A549 (cell line): ENCODE measurements around the gene ANKRD16. TPM values are rescaled to one million over a fixed set of nuclear protein-coding genes. Genes with fewer than 3 reads are reported as not detected.

ENCODE experiments used
- ATAC-seq, 2 experiments: fragments of 200-7000 bp in 1 of 2; fragments of >200 bp in 1 of 2; cut with Nextera tagmentation in 1 of 2; cut with Tn5 transposase in 1 of 2; 3 replicates each; pipeline versions ENCODE4 v1.8.0 to v1.9.1; 2018 to 2020; ENCODE audit warnings: mild to moderate bottlenecking in 1 of 2, moderate library complexity in 1 of 2
- CTCF ChIA-PET: fragments of 300-600 bp; sonication (Branson Sonifier 250); formaldehyde crosslinking; extraction: SDS; loops from one replicate; lab custom pipeline; 2021; ENCODE audit warnings: antibody characterized with exemption, inconsistent platforms; lab: Yijun Ruan, JAX
- POLR2A ChIA-PET: fragments of 350-600 bp; formaldehyde crosslinking; extraction: SDS; loops from one replicate; lab custom pipeline; 2021; ENCODE audit warnings: antibody characterized with exemption, inconsistent platforms; lab: Yijun Ruan, JAX
- DNase-seq, 2 experiments: peaks; one replicate each; pipeline versions ENCODE4 v3.0.0 to v3.0.0-alpha.2; 2011 to 2016; ENCODE audit warnings: low read depth in 1 of 2, low spot score in 1 of 2
- FAIRE-seq: peaks from 2 replicates; lab custom pipeline; 2011; peaks lifted over from hg19 to GRCh38; lab: Jason Lieb, UNC
- H3K27ac ChIP-seq, 2 experiments: fragments of >200 bp; sonication (Bioruptor Twin); formaldehyde crosslinking; 3 replicates each; pipeline ENCODE4 v1.5.1; 2016 to 2017
- H3K4me1 ChIP-seq: fragments of >200 bp; sonication (Bioruptor Twin); formaldehyde crosslinking; 3 replicates; pipeline ENCODE4 v1.6.1; 2016
- H3K4me2 ChIP-seq: fragments of >200 bp; sonication (Bioruptor Twin); formaldehyde crosslinking; 3 replicates; pipeline ENCODE4 v1.6.1; 2016
- H3K4me3 ChIP-seq: fragments of >200 bp; sonication (Bioruptor Twin); formaldehyde crosslinking; 3 replicates; pipeline ENCODE4 v1.5.1; 2016
- H3K9me3 ChIP-seq: fragments of >200 bp; sonication (Bioruptor Twin); formaldehyde crosslinking; 3 replicates; pipeline ENCODE4 v1.6.1; 2016
- BCL3 ChIP-seq: fragments of >200 bp; sonication (Bioruptor Twin); formaldehyde crosslinking; IDR thresholded peaks from 3 replicates; pipeline ENCODE4 v1.6.1; 2016
- CHD4 ChIP-seq: fragments of 200-600 bp; sonication (generic); IDR thresholded peaks from 2 replicates; pipeline ENCODE4 v1.6.1; 2016; ENCODE audit warnings: antibody characterized with exemption, mild to moderate bottlenecking, borderline replicate concordance
- CTCF ChIP-seq: fragments of >200 bp; sonication (Bioruptor Twin); formaldehyde crosslinking; IDR thresholded peaks from 3 replicates; pipeline ENCODE4 v1.5.1; 2016
- EHF ChIP-seq: fragments of 250-450 bp; sonication (Bioruptor Pico); IDR thresholded peaks from 2 replicates; pipeline ENCODE4 v1.5.0; 2020; ENCODE audit warnings: mild to moderate bottlenecking
- EHMT2 ChIP-seq: fragments of 200-600 bp; sonication (generic); IDR thresholded peaks from 2 replicates; pipeline ENCODE4 v1.6.1; 2016; ENCODE audit warnings: antibody characterized with exemption, low read depth, mild to moderate bottlenecking, moderate library complexity
- FOSB ChIP-seq: fragments of 250-450 bp; sonication (Bioruptor Pico); IDR thresholded peaks from 2 replicates; pipeline ENCODE4 v1.5.0; 2020; ENCODE audit warnings: mild to moderate bottlenecking, moderate library complexity
- FOSL2 ChIP-seq, 2 experiments: fragments of 450-650 bp in 1 of 2; fragments of >200 bp in 1 of 2; sonication (Bioruptor Twin) in 1 of 2; formaldehyde crosslinking; IDR thresholded peaks; 2 replicates each; pipeline versions ENCODE4 v1.5.0 to v1.6.1; 2016 to 2020; ENCODE audit warnings: mild to moderate bottlenecking in 1 of 2, moderate library complexity in 1 of 2
- MAFK ChIP-seq: fragments of 450-650 bp; IDR thresholded peaks from 2 replicates; pipeline ENCODE4 v1.6.1; 2014; ENCODE audit not compliant: partially characterized antibody
- MAX ChIP-seq: IDR thresholded peaks from 2 replicates; pipeline ENCODE4 v1.6.1; 2012
- MAZ ChIP-seq: fragments of 150-350 bp; IDR thresholded peaks from 2 replicates; pipeline ENCODE4 v1.6.1; 2014; ENCODE audit warnings: antibody characterized with exemption, low read depth, low read length, borderline replicate concordance
- NFE2L2 ChIP-seq: fragments of 150-350 bp; conservative IDR thresholded peaks from 2 replicates; pipeline ENCODE4 v1.6.1; 2014; ENCODE audit warnings: low read length
- NPAS2 ChIP-seq: fragments of 250-450 bp; sonication (Bioruptor Pico); IDR thresholded peaks from 2 replicates; pipeline ENCODE4 v1.8.0; 2022; ENCODE audit warnings: mild to moderate bottlenecking, moderate library complexity, borderline replicate concordance
- RAD21 ChIP-seq, 2 experiments: fragments of >200 bp in 1 of 2; sonication (Bioruptor Twin) in 1 of 2; formaldehyde crosslinking in 1 of 2; IDR thresholded peaks in 1 of 2; conservative IDR thresholded peaks in 1 of 2; 2 replicates in 1 of 2; 3 replicates in 1 of 2; pipeline ENCODE4 v1.6.1; 2012 to 2018; ENCODE audit warnings: inconsistent platforms in 1 of 2
- RARB ChIP-seq: fragments of 250-450 bp; sonication (Bioruptor Pico); IDR thresholded peaks from 2 replicates; pipeline ENCODE4 v1.8.0; 2021; ENCODE audit warnings: mild to moderate bottlenecking, moderate library complexity
- SMC3 ChIP-seq: fragments of >200 bp; sonication (Bioruptor Twin); formaldehyde crosslinking; IDR thresholded peaks from 3 replicates; pipeline ENCODE4 v1.6.1; 2018; ENCODE audit warnings: inconsistent platforms
- TP53 ChIP-seq: fragments of 250-450 bp; sonication (Bioruptor Pico); IDR thresholded peaks from 2 replicates; pipeline ENCODE4 v1.5.0; 2021; ENCODE audit warnings: mild to moderate bottlenecking, moderate library complexity
- USF2 ChIP-seq: fragments of 450-650 bp; IDR thresholded peaks from 2 replicates; pipeline ENCODE4 v1.6.1; 2014; ENCODE audit warnings: antibody characterized with exemption
- ZFP36 ChIP-seq: fragments of 450-650 bp; IDR thresholded peaks from 2 replicates; pipeline ENCODE4 v1.6.1; 2014; ENCODE audit warnings: borderline replicate concordance; ENCODE audit not compliant: partially characterized antibody
- ZNF302 ChIP-seq: fragments of 250-450 bp; sonication (Bioruptor Pico); IDR thresholded peaks from 2 replicates; pipeline ENCODE4 v1.9.0; 2021; ENCODE audit warnings: inconsistent platforms, mild to moderate bottlenecking, moderate library complexity
- ZSCAN20 ChIP-seq: fragments of 250-450 bp; sonication (Bioruptor Pico); IDR thresholded peaks from 2 replicates; pipeline ENCODE4 v1.8.0; 2022; ENCODE audit warnings: mild to moderate bottlenecking, moderate library complexity
- WGBS: methylation state at CpG from one replicate; pipeline ENCODE4 v1.1.6; 2017; ENCODE audit errors: missing lambda C conversion rate; 5-methylcytosine and 5-hydroxymethylcytosine counted together
- polyA plus RNA-seq, 4 experiments: library from polyadenylated mRNA; depleted of rRNA in 3 of 4; stranded (reverse); fragments of >200 nt; fragmentation: RNase III in 1 of 4; extraction: RNeasy Plus Mini Kit Qiagen cat#74134 plus additional on column Dnase treatment in 1 of 4; gene quantifications; 2 replicates in 3 of 4; 3 replicates in 1 of 4; pipeline ENCODE4 v1.2.3, GENCODE V29; 2011 to 2017

ANKRD16 gene
- polyA plus RNA-seq, 2 of the 4 experiments (the other 2 are of a cell fraction), result 7.3 to 8.9 TPM

- TF ChIP-seq CTCF, result no peak
- no peak for TF ChIP-seq ZFP36
- TF ChIP-seq RARB (CRISPR knock-in tag), result no peak
- no peak for TF ChIP-seq MAZ
- TF ChIP-seq, all 56 proteins: peak for 0
Observed at GRCh38 chr10:5835446-5836095, 54.1 kb downstream of the ANKRD16 start (continued).

- no peak for DNase-seq
- POLR2A ChIA-PET, result no interaction called here
- 0 out of 6 replicates have a peak, but pooled peaks of 1 of the 2 experiments have one; percentile 13 for ATAC-seq
- TF ChIP-seq SMC3 (no peak), MAZ (no peak), FOSB (CRISPR knock-in tag) (no peak), MAX (no peak), BCL3 (no peak), CHD4 (no peak), NPAS2 (CRISPR knock-in tag) (no peak), MAFK (no peak), NFE2L2 (no peak), RAD21 (conservative IDR thresholded peaks at IDR 0.05 in 1 of 2, IDR thresholded peaks at IDR 0.05 in 1 of 2) (no peak), ZSCAN20 (CRISPR knock-in tag) (no peak), ZNF302 (CRISPR knock-in tag) (no peak), FOSL2 (IDR thresholded peaks at IDR 0.05) (no peak), FOSL2 (CRISPR knock-in tag; IDR thresholded peaks at IDR 0.05) (no peak), EHMT2 (no peak), USF2 (no peak)
- TF ChIP-seq, all 56 proteins: peak for 0
- Histone ChIP-seq H3K4me1 (no peaks in the 10 kb centered on the region), H3K4me3 (no peak overlapping the region), H3K27ac (no peak overlapping the region), H3K4me2 (no peak overlapping the region), H3K9me3 (no peaks in the 10 kb centered on the region)
- WGBS, result 56% methylated on average over 6 of the region's 6 CpGs
- CTCF ChIA-PET, result no interaction called here
- no peak for FAIRE-seq
Observed at GRCh38 chr10:5833814-5834213, 55.9 kb downstream of the ANKRD16 start.

- H3K27ac ChIP-seq, result no peak overlapping the region
- H3K4me2 ChIP-seq, result no peak overlapping the region
- ATAC-seq (no peak), DNase-seq (no peak), FAIRE-seq (no peak)
- no peaks in the 10 kb centered on the region for H3K9me3 ChIP-seq
- H3K4me3 ChIP-seq, result no peak overlapping the region
- TF ChIP-seq SMC3 (no peak), EHF (CRISPR knock-in tag) (no peak), TP53 (no peak), MAFK (no peak)
- POLR2A ChIA-PET, result interaction anchor here (0.6 to 1.4 kb wide), 2 partner anchors 24 to 57 kb away, joined by 3 to 6 read pairs; partner anchors contain the start of genes ANKRD16 and FBH1
- H3K4me1 ChIP-seq, result no peaks in the 10 kb centered on the region
- WGBS, result 82% methylated on average over 12 of the region's 13 CpGs
- CTCF ChIA-PET, result interaction anchor here (0.6 to 0.7 kb wide), 2 partner anchors 41 to 302 kb away, joined by 3 read pairs; no protein-coding TSS in a partner anchor
Observed at GRCh38 chr10:5832946-5833345, 56.7 kb downstream of the ANKRD16 start.
